Measurements from ENCODE around the gene FAM76B. TPM values are rescaled to one million over a fixed set of nuclear protein-coding genes. Genes with fewer than 3 reads are reported as not detected.

Gene FAM76B
- polyA plus RNA-seq, 3 donors = 7.8 to 46.6 (median 8.2) TPM

GRCh38 chr11:95790123-95790932 is 746 bp upstream of the FAM76B start, which contains the start of gene CEP57:
Gene CEP57 (plus strand): TSS chr11:95790498. CDS start chr11:95790699, 201 bp downstream.
- Histone ChIP-seq H3K27me3 (ENCODE audit: control insufficient read depth in 2 of 2, insufficient read depth in 2 of 2, low read length in 2 of 2) (no peaks in the 10 kb centered on the region), H3K4me3 (replicated peaks in 1 of 3; ENCODE audit: low read depth in 2 of 3, low read length in 3 of 3) (peak within 1 kb of the TSS; percentile 59 to 97 (median 77)), H3K27ac (ENCODE audit: low read depth in 1 of 2, low read length in 2 of 2) (peak within 1 kb of the TSS; percentile 98 to 99), H2AFZ (ENCODE audit: insufficient read depth, low read depth, low read length, poor library complexity, severe bottlenecking) (peak within 1 kb of the TSS; percentile 99), H4K20me1 (ENCODE audit: insufficient read depth, low read length) (no peaks in the 10 kb centered on the region), H3K9me3 (replicated peaks in 1 of 2; ENCODE audit: control insufficient read depth in 1 of 2, insufficient read depth in 1 of 2, low read length in 2 of 2) (no peaks in the 10 kb centered on the region), H3K9ac (ENCODE audit: insufficient read depth, low read length, poor library complexity, severe bottlenecking) (peak within 1 kb of the TSS; percentile 95), H3K4me2 (replicated peaks; ENCODE audit: extremely low read depth, low read length, poor library complexity, severe bottlenecking) (peak within 1 kb of the TSS; percentile 94), H3K79me2 (ENCODE audit: insufficient read depth, low read length) (peaks cover 90% of the 10 kb centered on the region), H3K4me1 (ENCODE audit: control insufficient read depth in 1 of 2, insufficient read depth in 2 of 2, low read length in 2 of 2) (peaks cover 16 to 28% of the 10 kb centered on the region in 2 donors), H3K36me3 (replicated peaks in 1 of 2; ENCODE audit: control insufficient read depth in 1 of 2, insufficient read depth in 2 of 2, low read length in 2 of 2) (peaks cover 21 to 28% of the 10 kb centered on the region in 2 donors)
- Mint-ChIP-seq H3K4me1 (peaks cover 27% of the 10 kb centered on the region), H3K9me3 (peaks cover 0 to 1% (median 0%) of the 10 kb centered on the region in 7 donors), H3K4me3 (peak within 1 kb of the TSS; percentile 99), H3K36me3 (peaks cover 20 to 23% of the 10 kb centered on the region in 2 donors), H3K27me3 (ENCODE audit: low read depth in 3 of 3) (no peaks in the 10 kb centered on the region), H3K27ac (peak within 1 kb of the TSS; percentile 100)
- intact Hi-C loops (cut with micrococcal nuclease) = no loop called here
- no peak for TF ChIP-seq CTCF (IDR thresholded peaks at IDR 0.05)
- WGBS (ENCODE audit: insufficient coverage) = 0% methylated on average over 43 of the region's 55 CpGs
- DNase-seq = peak; percentile 93 to 97 (median 96)

GRCh38 chr11:95788921-95789505 is 569 bp downstream of the FAM76B start:
- peak overlapping the region; percentile 99 for H3K4me3 Mint-ChIP-seq
- H3K36me3 Mint-ChIP-seq = peaks cover 29 to 34% of the 10 kb centered on the region in 2 donors
- Histone ChIP-seq H3K79me2 (ENCODE audit: insufficient read depth, low read length) (peaks cover 86% of the 10 kb centered on the region), H2AFZ (ENCODE audit: insufficient read depth, low read depth, low read length, poor library complexity, severe bottlenecking) (peak overlapping the region; percentile 99), H3K9ac (ENCODE audit: insufficient read depth, low read length, poor library complexity, severe bottlenecking) (peak overlapping the region; percentile 95), H3K4me2 (replicated peaks; ENCODE audit: extremely low read depth, low read length, poor library complexity, severe bottlenecking) (peak overlapping the region; percentile 94), H3K4me1 (ENCODE audit: control insufficient read depth in 1 of 2, insufficient read depth in 2 of 2, low read length in 2 of 2) (peaks cover 16 to 28% of the 10 kb centered on the region in 2 donors), H4K20me1 (ENCODE audit: insufficient read depth, low read length) (no peaks in the 10 kb centered on the region), H3K9me3 (replicated peaks in 1 of 2; ENCODE audit: control insufficient read depth in 1 of 2, insufficient read depth in 1 of 2, low read length in 2 of 2) (no peaks in the 10 kb centered on the region), H3K27me3 (ENCODE audit: control insufficient read depth in 2 of 2, insufficient read depth in 2 of 2, low read length in 2 of 2) (no peaks in the 10 kb centered on the region), H3K4me3 (replicated peaks in 1 of 3; ENCODE audit: low read depth in 2 of 3, low read length in 3 of 3) (peak overlapping the region; percentile 59 to 97 (median 77)), H3K36me3 (replicated peaks in 1 of 2; ENCODE audit: control insufficient read depth in 1 of 2, insufficient read depth in 2 of 2, low read length in 2 of 2) (peaks cover 29 to 41% of the 10 kb centered on the region in 2 donors), H3K27ac (ENCODE audit: low read depth in 1 of 2, low read length in 2 of 2) (peak overlapping the region; percentile 98 to 99)
- H3K4me1 Mint-ChIP-seq = peaks cover 24% of the 10 kb centered on the region
- peak overlapping the region; percentile 100 for H3K27ac Mint-ChIP-seq
- H3K27me3 Mint-ChIP-seq (ENCODE audit: low read depth in 3 of 3) = no peaks in the 10 kb centered on the region
- H3K9me3 Mint-ChIP-seq = peaks cover 0 to 1% (median 0%) of the 10 kb centered on the region in 7 donors
- intact Hi-C loops (cut with micrococcal nuclease) = loop anchor here (2.0 to 10.0 kb wide), 3 partner anchors 554 to 817 kb away; partner anchors contain the start of genes CWC15 (in 2 of the 2), KDM4D (in 2 of the 2), JRKL (in 1 of the 2) and SESN3 (in 1 of the 2)
- peak in 2 of 3 donors; percentile 5 to 18 for DNase-seq
- WGBS (ENCODE audit: insufficient coverage) = 0% methylated on average over 34 of the region's 34 CpGs
- TF ChIP-seq CTCF (IDR thresholded peaks at IDR 0.05) = no peak
